WTC11 (cell line): ENCODE results near the gene UBA1. TPM values are rescaled to one million over a fixed set of nuclear protein-coding genes. Genes with fewer than 3 reads are reported as not detected.

Experiments used
- ATAC-seq: fragments of 200-7000 bp; cut with Tn5 transposase; 2 replicates; pipeline ENCODE4 v1.10.0; 2021; ENCODE audit warnings: mild to moderate bottlenecking, moderate library complexity
- CTCF ChIA-PET: fragments of 300-600 bp; sonication (Branson Sonifier 250); formaldehyde crosslinking; loops from one replicate; lab custom pipeline; 2021; ENCODE audit warnings: antibody characterized with exemption; lab: Charles Lee
- POLR2A ChIA-PET: fragments of 350-600 bp; sonication (Branson Sonifier 250); formaldehyde crosslinking; loops from one replicate; lab custom pipeline; 2021; ENCODE audit warnings: antibody characterized with exemption; lab: Charles Lee
- DNase-seq: peaks from one replicate; pipeline ENCODE4 v3.0.0; 2021; ENCODE audit warnings: low spot score
- H3K27ac Mint-ChIP-seq: 2 replicates; pipeline ENCODE4 v1.8.0; 2021; ENCODE audit warnings: mixed read lengths
- H3K27me3 Mint-ChIP-seq: 2 replicates; pipeline ENCODE4 v1.8.0; 2021; ENCODE audit warnings: low read depth, mild to moderate bottlenecking, moderate library complexity, mixed read lengths
- H3K36me3 Mint-ChIP-seq: 2 replicates; pipeline ENCODE4 v1.8.0; 2021; ENCODE audit warnings: mixed read lengths
- H3K4me1 Mint-ChIP-seq: 2 replicates; pipeline ENCODE4 v1.8.0; 2022; ENCODE audit warnings: mixed read lengths
- H3K4me3 Mint-ChIP-seq: 2 replicates; pipeline ENCODE4 v1.8.0; 2021; ENCODE audit warnings: mild to moderate bottlenecking, moderate library complexity, mixed read lengths
- H3K9me3 Mint-ChIP-seq: 2 replicates; pipeline ENCODE4 v1.8.0; 2021; ENCODE audit warnings: mixed read lengths
- ATF2 ChIP-seq: sonication (generic); formaldehyde crosslinking; IDR thresholded peaks from 2 replicates; pipeline ENCODE4 v1.8.1; 2022; ENCODE audit warnings: low read depth, missing genetic modification reagents, borderline replicate concordance
- ETV6 ChIP-seq: sonication (generic); formaldehyde crosslinking; IDR thresholded peaks from 2 replicates; pipeline ENCODE4 v1.8.1; 2022; ENCODE audit warnings: mild to moderate bottlenecking, missing genetic modification reagents
- FOXK1 ChIP-seq: sonication (generic); formaldehyde crosslinking; IDR thresholded peaks from 2 replicates; pipeline ENCODE4 v1.8.0; 2022; ENCODE audit warnings: mild to moderate bottlenecking, moderate library complexity, missing genetic modification reagents
- FOXP4 ChIP-seq: sonication (generic); formaldehyde crosslinking; IDR thresholded peaks from 2 replicates; pipeline ENCODE4 v1.8.0; 2022; ENCODE audit warnings: mild to moderate bottlenecking, missing genetic modification reagents
- GTF2I ChIP-seq: fragments of 250-450 bp; sonication (Bioruptor Pico); conservative IDR thresholded peaks from 2 replicates; pipeline ENCODE4 v1.4.0; 2021; ENCODE audit warnings: mild to moderate bottlenecking
- KAT7 ChIP-seq: sonication (generic); formaldehyde crosslinking; IDR thresholded peaks from 2 replicates; pipeline ENCODE4 v1.8.1; 2023; ENCODE audit warnings: missing genetic modification reagents, mild to moderate bottlenecking, borderline replicate concordance
- MYBL2 ChIP-seq: sonication (generic); formaldehyde crosslinking; IDR thresholded peaks from 2 replicates; pipeline ENCODE4 v1.8.1; 2023; ENCODE audit warnings: mild to moderate bottlenecking, moderate library complexity, missing genetic modification reagents
- NFATC4 ChIP-seq: fragments of 250-450 bp; sonication (Bioruptor Pico); IDR thresholded peaks from 2 replicates; pipeline ENCODE4 v1.9.0; 2021; ENCODE audit warnings: mild to moderate bottlenecking
- SOX15 ChIP-seq: fragments of 250-450 bp; sonication (Bioruptor Pico); IDR thresholded peaks from 2 replicates; pipeline ENCODE4 v1.9.0; 2021; ENCODE audit warnings: mild to moderate bottlenecking
- STAT6 ChIP-seq: sonication (generic); formaldehyde crosslinking; conservative IDR thresholded peaks from 2 replicates; pipeline ENCODE4 v1.8.1; 2023; ENCODE audit warnings: mild to moderate bottlenecking, low read depth, missing genetic modification reagents, moderate library complexity
- TEAD4 ChIP-seq: sonication (generic); formaldehyde crosslinking; IDR thresholded peaks from 2 replicates; pipeline ENCODE4 v1.8.0; 2022; ENCODE audit warnings: mild to moderate bottlenecking, missing genetic modification reagents
- ZBTB21 ChIP-seq: sonication (generic); formaldehyde crosslinking; IDR thresholded peaks from 2 replicates; pipeline ENCODE4 v1.8.1; 2023; ENCODE audit warnings: mild to moderate bottlenecking, missing genetic modification reagents, borderline replicate concordance
- ZBTB43 ChIP-seq: sonication (generic); formaldehyde crosslinking; IDR thresholded peaks from 2 replicates; pipeline ENCODE4 v1.8.1; 2023; ENCODE audit warnings: mild to moderate bottlenecking, missing genetic modification reagents
- total RNA-seq: library from RNA; stranded (reverse); gene quantifications from 3 replicates; pipeline ENCODE4 v1.2.3, GENCODE V29; 2021
- TF ChIP-seq, protein P1 (sequence below): fragments of 250-450 bp; sonication (Bioruptor Pico); IDR thresholded peaks from 2 replicates; pipeline ENCODE4 v1.9.0; 2021; ENCODE audit warnings: mild to moderate bottlenecking
- TF ChIP-seq, protein P2 (sequence below): fragments of 250-450 bp; sonication (Bioruptor Pico); IDR thresholded peaks from 2 replicates; pipeline ENCODE4 v1.9.0; 2021; ENCODE audit warnings: mild to moderate bottlenecking, borderline replicate concordance

The UBA1 gene
- total RNA-seq, 1 experiment from 2014 or later, result 379 TPM

GRCh38 chrX:47162927-47163583 lies 30.6 kb upstream of the UBA1 start:
- POLR2A ChIA-PET, result no interaction called here
- ATAC-seq (no peak), DNase-seq (no peak)
- H3K9me3 Mint-ChIP-seq, result 0 out of 2 replicates have a peak, but pooled peaks cover 3% of the 10 kb centered on the region
- H3K4me1 Mint-ChIP-seq, result no peaks in the 10 kb centered on the region
- no peaks in the 10 kb centered on the region for H3K27me3 Mint-ChIP-seq
- H3K4me3 Mint-ChIP-seq, result no peak overlapping the region
- no peak overlapping the region for H3K27ac Mint-ChIP-seq
- CTCF ChIA-PET, result no interaction called here
- H3K36me3 Mint-ChIP-seq, result peaks cover 11% of the 10 kb centered on the region
- TF ChIP-seq ZBTB21 (CRISPR knock-in tag), result no peak
- TF ChIP-seq MYBL2 (CRISPR knock-in tag), result no peak
- TF ChIP-seq ZBTB43 (CRISPR knock-in tag), result no peak
- TF ChIP-seq, protein P1, sequence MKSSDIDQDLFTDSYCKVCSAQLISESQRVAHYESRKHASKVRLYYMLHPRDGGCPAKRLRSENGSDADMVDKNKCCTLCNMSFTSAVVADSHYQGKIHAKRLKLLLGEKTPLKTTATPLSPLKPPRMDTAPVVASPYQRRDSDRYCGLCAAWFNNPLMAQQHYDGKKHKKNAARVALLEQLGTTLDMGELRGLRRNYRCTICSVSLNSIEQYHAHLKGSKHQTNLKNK (CRISPR knock-in tag), result no peak
- no peak for TF ChIP-seq ATF2 (CRISPR knock-in tag)
- TF ChIP-seq, protein P2, sequence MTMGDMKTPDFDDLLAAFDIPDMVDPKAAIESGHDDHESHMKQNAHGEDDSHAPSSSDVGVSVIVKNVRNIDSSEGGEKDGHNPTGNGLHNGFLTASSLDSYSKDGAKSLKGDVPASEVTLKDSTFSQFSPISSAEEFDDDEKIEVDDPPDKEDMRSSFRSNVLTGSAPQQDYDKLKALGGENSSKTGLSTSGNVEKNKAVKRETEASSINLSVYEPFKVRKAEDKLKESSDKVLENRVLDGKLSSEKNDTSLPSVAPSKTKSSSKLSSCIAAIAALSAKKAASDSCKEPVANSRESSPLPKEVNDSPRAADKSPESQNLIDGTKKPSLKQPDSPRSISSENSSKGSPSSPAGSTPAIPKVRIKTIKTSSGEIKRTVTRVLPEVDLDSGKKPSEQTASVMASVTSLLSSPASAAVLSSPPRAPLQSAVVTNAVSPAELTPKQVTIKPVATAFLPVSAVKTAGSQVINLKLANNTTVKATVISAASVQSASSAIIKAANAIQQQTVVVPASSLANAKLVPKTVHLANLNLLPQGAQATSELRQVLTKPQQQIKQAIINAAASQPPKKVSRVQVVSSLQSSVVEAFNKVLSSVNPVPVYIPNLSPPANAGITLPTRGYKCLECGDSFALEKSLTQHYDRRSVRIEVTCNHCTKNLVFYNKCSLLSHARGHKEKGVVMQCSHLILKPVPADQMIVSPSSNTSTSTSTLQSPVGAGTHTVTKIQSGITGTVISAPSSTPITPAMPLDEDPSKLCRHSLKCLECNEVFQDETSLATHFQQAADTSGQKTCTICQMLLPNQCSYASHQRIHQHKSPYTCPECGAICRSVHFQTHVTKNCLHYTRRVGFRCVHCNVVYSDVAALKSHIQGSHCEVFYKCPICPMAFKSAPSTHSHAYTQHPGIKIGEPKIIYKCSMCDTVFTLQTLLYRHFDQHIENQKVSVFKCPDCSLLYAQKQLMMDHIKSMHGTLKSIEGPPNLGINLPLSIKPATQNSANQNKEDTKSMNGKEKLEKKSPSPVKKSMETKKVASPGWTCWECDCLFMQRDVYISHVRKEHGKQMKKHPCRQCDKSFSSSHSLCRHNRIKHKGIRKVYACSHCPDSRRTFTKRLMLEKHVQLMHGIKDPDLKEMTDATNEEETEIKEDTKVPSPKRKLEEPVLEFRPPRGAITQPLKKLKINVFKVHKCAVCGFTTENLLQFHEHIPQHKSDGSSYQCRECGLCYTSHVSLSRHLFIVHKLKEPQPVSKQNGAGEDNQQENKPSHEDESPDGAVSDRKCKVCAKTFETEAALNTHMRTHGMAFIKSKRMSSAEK (CRISPR knock-in tag), result no peak
- TF ChIP-seq FOXK1, result no peak
- no peak for TF ChIP-seq STAT6 (CRISPR knock-in tag)
- TF ChIP-seq FOXP4, result no peak
- no peak for TF ChIP-seq NFATC4 (CRISPR knock-in tag)
- no peak for TF ChIP-seq TEAD4 (CRISPR knock-in tag)
- TF ChIP-seq KAT7 (CRISPR knock-in tag), result no peak
- no peak for TF ChIP-seq ETV6
- no peak for TF ChIP-seq SOX15 (CRISPR knock-in tag)
- TF ChIP-seq GTF2I (CRISPR knock-in tag), result no peak
